WERI-Rb-1 (cell line): ENCODE data around the gene TAF8.

Experiments used
- DNase-seq: peaks from one replicate; pipeline ENCODE4 v3.0.0-alpha.2; 2020
- H3K27ac ChIP-seq: fragments of 250-450 bp; sonication (Bioruptor Pico); 2 replicates; pipeline ENCODE4 v1.5.1; 2020; ENCODE audit warnings: mild to moderate bottlenecking, moderate library complexity
- H3K27me3 ChIP-seq: fragments of 250-450 bp; sonication (Bioruptor Pico); 2 replicates; pipeline ENCODE4 v1.5.1; 2021; ENCODE audit warnings: mild to moderate bottlenecking, low read depth, moderate library complexity; ENCODE audit not compliant: insufficient read depth, severe bottlenecking
- H3K36me3 ChIP-seq: fragments of 250-450 bp; sonication (Bioruptor Pico); 2 replicates; pipeline ENCODE4 v1.5.1; 2020; ENCODE audit warnings: mild to moderate bottlenecking, moderate library complexity
- H3K4me3 ChIP-seq: 2 replicates; pipeline ENCODE4 v1.5.1; 2011; ENCODE audit warnings: low read depth, mild to moderate bottlenecking, control low read depth, low read length
- H3K9me3 ChIP-seq: fragments of 250-450 bp; sonication (Bioruptor Pico); 2 replicates; pipeline ENCODE4 v1.5.1; 2021; ENCODE audit warnings: mild to moderate bottlenecking, moderate library complexity; ENCODE audit not compliant: severe bottlenecking
- TF ChIP-seq, protein P1 (sequence below): IDR thresholded peaks from 2 replicates; pipeline ENCODE4 v1.5.1; 2011; ENCODE audit warnings: low read depth, mild to moderate bottlenecking, control low read depth, inconsistent platforms, low read length

The TAF8 gene

DNA sequence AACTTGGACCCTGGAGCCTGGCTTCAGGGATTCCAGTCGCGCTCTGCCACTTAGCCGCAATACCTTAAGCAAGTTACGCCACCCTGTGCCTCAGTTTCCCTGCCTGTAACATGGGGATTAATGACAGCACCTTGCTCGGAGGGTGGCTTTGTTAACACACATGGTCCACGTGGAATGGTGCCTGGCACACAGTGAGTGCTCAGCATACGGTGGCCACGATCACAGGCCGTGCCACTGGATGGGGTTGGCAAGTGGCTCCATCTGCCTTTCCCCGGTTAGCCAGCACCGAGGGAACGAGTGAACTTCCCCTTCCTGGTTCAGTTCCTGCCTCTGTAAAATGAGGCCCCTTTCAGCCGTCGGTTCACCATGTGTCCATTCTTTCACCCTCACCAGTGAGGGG, 74.9 kb downstream of the TAF8 start:
- Histone ChIP-seq H3K9me3 (no peaks in the 10 kb centered on the region), H3K4me3 (no peak overlapping the region), H3K36me3 (no peaks in the 10 kb centered on the region), H3K27ac (no peak overlapping the region), H3K27me3 (no peaks in the 10 kb centered on the region)
- TF ChIP-seq, protein P1, sequence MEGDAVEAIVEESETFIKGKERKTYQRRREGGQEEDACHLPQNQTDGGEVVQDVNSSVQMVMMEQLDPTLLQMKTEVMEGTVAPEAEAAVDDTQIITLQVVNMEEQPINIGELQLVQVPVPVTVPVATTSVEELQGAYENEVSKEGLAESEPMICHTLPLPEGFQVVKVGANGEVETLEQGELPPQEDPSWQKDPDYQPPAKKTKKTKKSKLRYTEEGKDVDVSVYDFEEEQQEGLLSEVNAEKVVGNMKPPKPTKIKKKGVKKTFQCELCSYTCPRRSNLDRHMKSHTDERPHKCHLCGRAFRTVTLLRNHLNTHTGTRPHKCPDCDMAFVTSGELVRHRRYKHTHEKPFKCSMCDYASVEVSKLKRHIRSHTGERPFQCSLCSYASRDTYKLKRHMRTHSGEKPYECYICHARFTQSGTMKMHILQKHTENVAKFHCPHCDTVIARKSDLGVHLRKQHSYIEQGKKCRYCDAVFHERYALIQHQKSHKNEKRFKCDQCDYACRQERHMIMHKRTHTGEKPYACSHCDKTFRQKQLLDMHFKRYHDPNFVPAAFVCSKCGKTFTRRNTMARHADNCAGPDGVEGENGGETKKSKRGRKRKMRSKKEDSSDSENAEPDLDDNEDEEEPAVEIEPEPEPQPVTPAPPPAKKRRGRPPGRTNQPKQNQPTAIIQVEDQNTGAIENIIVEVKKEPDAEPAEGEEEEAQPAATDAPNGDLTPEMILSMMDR = no peak
- no peak for DNase-seq

DNA sequence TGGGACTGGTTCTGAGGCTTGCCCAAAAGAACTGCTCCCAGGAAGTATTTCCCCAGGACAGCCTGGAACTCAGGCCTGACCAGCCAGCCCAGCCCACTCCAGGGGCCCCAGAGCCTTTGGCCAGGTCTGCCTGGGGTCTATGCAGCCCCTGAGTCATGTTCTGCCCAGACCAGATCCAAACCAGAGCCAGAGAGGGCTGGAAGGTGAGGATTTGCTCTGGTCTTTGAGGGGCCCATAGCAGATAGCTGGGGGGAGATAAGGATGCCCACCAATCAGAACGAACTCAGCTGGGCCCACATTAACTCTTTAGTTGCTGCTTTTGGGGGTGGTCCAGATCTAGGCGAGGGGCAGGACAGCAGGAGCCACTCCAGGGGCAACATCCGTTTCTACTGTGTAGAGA, 75.3 kb downstream of the TAF8 start:
- Histone ChIP-seq H3K4me3 (no peak overlapping the region), H3K9me3 (no peaks in the 10 kb centered on the region), H3K27me3 (no peaks in the 10 kb centered on the region), H3K27ac (no peak overlapping the region), H3K36me3 (no peaks in the 10 kb centered on the region)
- TF ChIP-seq, protein P1 = no peak
- DNase-seq = no peak

DNA sequence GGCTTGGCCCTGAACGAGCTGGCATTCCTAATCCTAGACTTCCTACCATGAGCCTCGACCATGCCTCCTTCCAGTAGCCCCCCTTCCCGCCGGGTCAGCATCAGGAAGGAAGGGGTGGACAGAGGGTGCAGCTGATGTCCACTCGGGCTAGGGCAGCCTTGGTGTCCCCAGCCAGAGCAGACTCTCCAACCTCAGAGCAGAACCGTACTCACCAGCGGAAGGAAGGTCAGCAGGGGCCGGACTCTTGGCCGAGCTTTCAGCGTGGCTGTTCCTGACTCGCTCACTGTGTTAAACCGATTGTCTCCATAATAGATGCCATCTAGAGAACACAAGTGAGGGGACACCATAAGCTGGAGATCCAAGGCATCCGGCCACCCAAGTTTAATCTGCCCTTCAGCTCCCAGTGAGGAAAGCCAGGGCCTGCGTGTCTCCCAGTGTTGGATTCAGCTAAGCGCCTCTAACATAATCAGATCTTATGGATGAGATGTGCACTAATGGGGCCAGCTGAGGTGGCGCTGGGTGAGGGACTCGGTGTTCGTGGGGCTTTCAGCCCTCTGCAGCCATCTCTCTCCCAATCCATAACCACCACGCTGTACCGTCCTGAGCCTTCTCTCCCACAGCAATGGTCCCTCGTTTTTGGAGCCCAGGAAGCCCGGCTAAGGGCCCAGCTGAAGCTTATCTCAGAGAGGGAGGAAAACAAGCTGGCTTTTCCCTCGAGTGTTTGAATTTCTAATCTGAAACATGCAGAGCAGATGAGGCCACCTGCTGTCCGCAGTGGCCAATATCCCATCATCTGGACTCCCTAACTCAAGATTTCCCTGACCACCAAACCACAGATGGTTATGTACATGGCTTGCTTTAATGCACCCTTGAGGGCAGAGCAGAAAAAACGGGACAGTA, 78.4 kb downstream of the TAF8 start:
- no peaks in the 10 kb centered on the region for H3K9me3 ChIP-seq
- no peaks in the 10 kb centered on the region for H3K27me3 ChIP-seq

DNA sequence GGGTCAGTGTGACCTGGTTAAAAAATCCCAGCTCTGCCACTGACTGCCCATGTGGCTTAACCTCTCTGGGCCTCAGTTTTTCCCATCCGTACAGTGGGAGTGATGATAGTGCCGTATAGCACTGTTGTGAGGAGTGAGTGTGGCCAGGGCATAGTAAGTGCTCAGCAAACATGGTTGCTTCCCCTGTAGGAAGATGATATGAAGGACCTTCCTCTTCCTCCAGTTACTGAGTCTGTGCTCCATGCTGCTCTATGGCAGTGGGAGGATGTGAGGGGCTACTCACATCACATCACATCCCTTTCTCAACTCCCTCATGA, 79.0 kb downstream of the TAF8 start:
- DNase-seq = no peak
- H3K9me3 ChIP-seq = no peaks in the 10 kb centered on the region
- TF ChIP-seq, protein P1 = no peak

More for the DNA sequence above, 78.4 kb downstream of the TAF8 start:
- Histone ChIP-seq H3K4me3 (peak overlapping the region; percentile 20), H3K27ac (peak overlapping the region; percentile 73), H3K36me3 (no peaks in the 10 kb centered on the region)
- TF ChIP-seq, protein P1 = peak; percentile 59
- peak; percentile 98 for DNase-seq

DNA sequence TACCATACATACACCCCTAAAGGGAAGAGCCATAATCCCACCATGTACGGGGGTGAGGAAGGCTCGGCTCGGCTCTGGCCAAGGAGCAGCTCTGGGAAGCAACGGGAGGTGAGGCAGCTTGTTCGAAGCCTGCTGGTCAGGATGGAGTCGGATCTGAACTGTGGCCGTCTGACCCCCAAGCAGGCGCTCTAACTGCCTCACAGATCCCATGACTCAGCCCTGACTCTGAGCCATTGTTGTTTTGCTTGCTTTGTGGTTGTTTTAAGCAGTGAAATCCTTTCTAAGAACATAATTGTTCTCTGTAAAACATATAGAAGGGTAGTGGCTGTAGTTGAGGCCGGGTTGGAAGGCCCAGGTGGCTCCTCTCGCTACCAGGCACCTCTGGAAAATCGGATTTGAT, 81.2 kb downstream of the TAF8 start:
- H3K4me3 ChIP-seq = no peak overlapping the region
- no peaks in the 10 kb centered on the region for H3K36me3 ChIP-seq
- TF ChIP-seq, protein P1 = no peak
- no peak overlapping the region for H3K27ac ChIP-seq
- DNase-seq = peak; percentile 47
- H3K9me3 ChIP-seq = no peaks in the 10 kb centered on the region
- H3K27me3 ChIP-seq = no peaks in the 10 kb centered on the region

More for the DNA sequence above, 79.0 kb downstream of the TAF8 start:
- Histone ChIP-seq H3K36me3 (no peaks in the 10 kb centered on the region), H3K27me3 (no peaks in the 10 kb centered on the region), H3K4me3 (no peak overlapping the region), H3K27ac (peak overlapping the region; percentile 73)

DNA sequence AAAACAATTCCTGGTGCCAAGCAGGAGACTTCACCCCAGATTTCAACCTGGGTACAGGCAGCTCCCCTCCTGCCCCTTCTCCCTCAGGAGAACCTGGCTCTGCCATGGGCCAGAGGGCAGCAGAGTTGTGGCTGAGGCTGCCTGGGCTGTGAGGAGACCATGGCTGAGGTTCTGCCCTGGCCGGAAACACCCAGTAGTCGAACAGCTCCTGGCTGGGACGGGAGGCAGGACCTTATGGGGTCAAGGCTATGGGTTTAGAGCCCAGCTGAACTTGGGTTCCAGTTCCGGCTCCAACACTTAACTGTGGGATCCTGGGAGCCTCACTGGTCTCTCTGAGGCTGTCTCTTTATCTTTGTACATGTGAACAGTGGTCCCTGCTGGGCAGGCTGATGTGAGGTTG, 83.6 kb downstream of the TAF8 start:
- Histone ChIP-seq H3K9me3 (no peaks in the 10 kb centered on the region), H3K27me3 (no peaks in the 10 kb centered on the region), H3K36me3 (no peaks in the 10 kb centered on the region), H3K27ac (no peak overlapping the region), H3K4me3 (no peak overlapping the region)
- TF ChIP-seq, protein P1 = no peak
- DNase-seq = no peak
